ENCODE data around the gene PLA2G6.

Gene PLA2G6

GRCh38 chr22:38219632-38220031 lies 38.0 kb upstream of the PLA2G6 start:
- DNase-seq (ENCODE audit: low read depth): no peak
- no peak overlapping the region for H3K4me3 ChIP-seq (ENCODE audit: low read length)
- TF ChIP-seq, protein P1, sequence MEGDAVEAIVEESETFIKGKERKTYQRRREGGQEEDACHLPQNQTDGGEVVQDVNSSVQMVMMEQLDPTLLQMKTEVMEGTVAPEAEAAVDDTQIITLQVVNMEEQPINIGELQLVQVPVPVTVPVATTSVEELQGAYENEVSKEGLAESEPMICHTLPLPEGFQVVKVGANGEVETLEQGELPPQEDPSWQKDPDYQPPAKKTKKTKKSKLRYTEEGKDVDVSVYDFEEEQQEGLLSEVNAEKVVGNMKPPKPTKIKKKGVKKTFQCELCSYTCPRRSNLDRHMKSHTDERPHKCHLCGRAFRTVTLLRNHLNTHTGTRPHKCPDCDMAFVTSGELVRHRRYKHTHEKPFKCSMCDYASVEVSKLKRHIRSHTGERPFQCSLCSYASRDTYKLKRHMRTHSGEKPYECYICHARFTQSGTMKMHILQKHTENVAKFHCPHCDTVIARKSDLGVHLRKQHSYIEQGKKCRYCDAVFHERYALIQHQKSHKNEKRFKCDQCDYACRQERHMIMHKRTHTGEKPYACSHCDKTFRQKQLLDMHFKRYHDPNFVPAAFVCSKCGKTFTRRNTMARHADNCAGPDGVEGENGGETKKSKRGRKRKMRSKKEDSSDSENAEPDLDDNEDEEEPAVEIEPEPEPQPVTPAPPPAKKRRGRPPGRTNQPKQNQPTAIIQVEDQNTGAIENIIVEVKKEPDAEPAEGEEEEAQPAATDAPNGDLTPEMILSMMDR (IDR thresholded peaks at IDR 0.05; ENCODE audit: insufficient read depth, low read depth, low read length, missing control alignments): no peak

GRCh38 chr22:38218661-38219622 lies 37.3 kb upstream of the PLA2G6 start:
- TF ChIP-seq, protein P1 (IDR thresholded peaks at IDR 0.05; ENCODE audit: insufficient read depth, low read depth, low read length, missing control alignments): no peak
- peak; percentile 96 for DNase-seq (ENCODE audit: low read depth)
- no peak overlapping the region for H3K4me3 ChIP-seq (ENCODE audit: low read length)

DNA sequence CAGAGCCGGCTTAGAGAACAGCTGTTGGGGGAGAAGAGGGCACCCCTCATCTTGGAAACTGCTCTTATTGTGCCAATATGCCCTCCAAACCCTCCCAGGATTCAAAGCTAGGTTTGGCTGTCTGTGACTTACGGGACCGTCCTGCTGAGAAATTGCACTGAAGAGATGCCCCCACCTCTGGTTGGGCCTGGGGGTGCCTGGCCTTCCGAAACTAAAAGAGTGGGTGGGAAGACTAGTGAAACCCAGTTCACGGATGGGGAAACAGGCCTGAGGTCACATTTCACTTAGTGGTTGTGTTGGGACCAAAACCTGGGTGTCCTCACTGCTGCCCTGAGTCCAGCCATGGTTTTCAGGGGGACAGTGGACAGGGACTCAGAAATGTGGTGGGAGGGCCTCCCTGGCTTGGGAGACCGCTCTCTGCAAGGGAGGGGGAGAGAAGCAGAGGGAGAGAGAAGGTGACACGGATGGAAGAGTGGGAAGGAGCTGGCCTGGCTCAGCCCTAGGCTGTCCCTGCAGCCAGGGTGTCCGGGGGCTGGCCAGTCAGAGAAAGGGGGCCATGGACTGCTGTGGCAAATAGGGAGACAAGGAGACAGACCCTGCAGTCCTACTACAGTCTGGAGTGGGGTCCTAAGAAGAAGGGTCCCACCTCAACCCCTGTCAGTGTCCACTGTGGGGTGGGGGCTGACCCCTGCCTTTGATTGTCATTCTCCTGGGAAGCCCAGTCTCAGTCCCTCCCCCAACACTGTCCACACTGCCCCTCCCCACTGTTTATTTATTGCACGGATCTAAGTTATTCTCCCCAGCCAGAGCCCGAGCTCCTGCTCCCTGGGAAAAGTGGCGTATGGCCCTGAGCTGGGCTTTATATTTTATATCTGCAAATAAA lies 33.8 kb upstream of the PLA2G6 start:
- H3K4me3 ChIP-seq (ENCODE audit: low read length): no peak overlapping the region
- DNase-seq (ENCODE audit: low read depth): no peak
- TF ChIP-seq, protein P1 (IDR thresholded peaks at IDR 0.05; ENCODE audit: insufficient read depth, low read depth, low read length, missing control alignments): no peak

- H3K4me3 ChIP-seq (ENCODE audit: low read length): peak overlapping the region; percentile 15
- DNase-seq (ENCODE audit: low read depth): peak; percentile 72
- TF ChIP-seq, protein P1 (IDR thresholded peaks at IDR 0.05; ENCODE audit: insufficient read depth, low read depth, low read length, missing control alignments): peak; percentile 12
Measured at GRCh38 chr22:38214302-38215056, 32.8 kb upstream of the PLA2G6 start.

DNA sequence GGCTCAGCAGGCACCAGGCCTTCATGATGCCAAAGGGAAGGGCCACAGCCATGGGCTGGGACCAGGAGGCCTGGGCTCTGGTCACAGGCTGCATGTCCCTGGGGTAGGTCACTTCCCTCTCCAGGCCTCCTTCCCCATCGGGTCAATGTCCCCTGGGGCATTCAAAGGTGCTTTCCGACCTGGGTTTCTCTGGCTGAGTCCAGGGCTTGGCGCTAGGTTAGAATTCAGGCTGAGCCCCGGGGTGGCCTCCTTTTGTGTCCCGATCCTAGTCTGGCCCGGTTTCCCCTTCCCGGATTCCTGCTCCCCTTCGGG lies 32.3 kb upstream of the PLA2G6 start:
- TF ChIP-seq, protein P1 (IDR thresholded peaks at IDR 0.05; ENCODE audit: insufficient read depth, low read depth, low read length, missing control alignments): no peak
- no peak overlapping the region for H3K4me3 ChIP-seq (ENCODE audit: low read length)
- DNase-seq (ENCODE audit: low read depth): no peak

- no peak for DNase-seq (ENCODE audit: low read depth)
- TF ChIP-seq, protein P1 (IDR thresholded peaks at IDR 0.05; ENCODE audit: insufficient read depth, low read depth, low read length, missing control alignments): no peak
- no peak overlapping the region for H3K4me3 ChIP-seq (ENCODE audit: low read length)
Measured at GRCh38 chr22:38213319-38213989, 31.8 kb upstream of the PLA2G6 start.

Data from epithelial cell of esophagus (primary cell).